PC-9 (cell line): ENCODE results near the gene CYTH3. TPM values are rescaled to one million over a fixed set of nuclear protein-coding genes. Genes with fewer than 3 reads are reported as not detected.

Experiments
- BruUV-seq: library from RNA; stranded (reverse); fragments of 400-500 nt; replicated peaks from 2 replicates; lab custom pipeline; 2021; lab: Mats Ljungman, UMichigan
- CTCF ChIA-PET: fragments of 300-600 bp; sonication (Branson Sonifier 250); formaldehyde crosslinking; loops from one replicate; lab custom pipeline; 2022; ENCODE audit warnings: antibody characterized with exemption; lab: Charles Lee
- POLR2A ChIA-PET: fragments of 300-600 bp; sonication (Branson Sonifier 250); formaldehyde crosslinking; loops from one replicate; lab custom pipeline; 2022; ENCODE audit warnings: antibody characterized with exemption; ENCODE audit not compliant: unreplicated experiment; lab: Charles Lee
- DNase-seq, 2 experiments: peaks; one replicate each; pipeline versions ENCODE4 v3.0.0 to v3.0.0-alpha.2; 2015 to 2022; ENCODE audit warnings: mixed read lengths in 1 of 2
- H2AFZ ChIP-seq: fragments of 200-600 bp; sonication (generic); 2 replicates; pipeline ENCODE4 v1.8.1; 2017; ENCODE audit warnings: antibody characterized with exemption
- H3F3A ChIP-seq: fragments of 200-600 bp; sonication (generic); 2 replicates; pipeline ENCODE4 v1.8.1; 2017; ENCODE audit warnings: antibody characterized with exemption, mild to moderate bottlenecking, low read depth; ENCODE audit not compliant: insufficient read depth
- H3K27ac ChIP-seq: fragments of 200-600 bp; sonication (generic); 2 replicates; pipeline ENCODE4 v1.6.1; 2016; ENCODE audit warnings: mixed run types
- H3K27me3 ChIP-seq: fragments of 200-600 bp; sonication (generic); 2 replicates; pipeline ENCODE4 v1.6.1; 2016; ENCODE audit warnings: low read depth, mixed run types; ENCODE audit not compliant: insufficient read depth
- H3K36me3 ChIP-seq: fragments of 200-600 bp; sonication (generic); 2 replicates; pipeline ENCODE4 v1.6.1; 2016; ENCODE audit warnings: low read depth, mixed run types
- H3K4me1 ChIP-seq: fragments of 200-600 bp; sonication (generic); replicated peaks from 2 replicates; pipeline ENCODE4 v1.6.1; 2016; ENCODE audit warnings: mixed run types; ENCODE audit not compliant: insufficient read depth
- H3K4me2 ChIP-seq: fragments of 200-600 bp; sonication (generic); 2 replicates; pipeline ENCODE4 v1.6.1; 2017; ENCODE audit warnings: mixed run types
- H3K4me3 ChIP-seq: fragments of 200-600 bp; sonication (generic); 2 replicates; pipeline ENCODE4 v1.6.1; 2016; ENCODE audit warnings: mixed run types
- H3K79me2 ChIP-seq: fragments of 200-600 bp; sonication (generic); 2 replicates; pipeline ENCODE4 v1.6.1; 2017; ENCODE audit warnings: low read depth, mixed run types
- H3K9me2 ChIP-seq: fragments of 200-600 bp; sonication (generic); 2 replicates; pipeline ENCODE4 v1.8.1; 2017; ENCODE audit warnings: mild to moderate bottlenecking; ENCODE audit not compliant: insufficient read depth
- H3K9me3 ChIP-seq: fragments of 200-600 bp; sonication (generic); 2 replicates; pipeline ENCODE4 v1.8.1; 2016; ENCODE audit warnings: low read depth; ENCODE audit not compliant: insufficient read depth
- H4K20me1 ChIP-seq: fragments of 200-600 bp; sonication (generic); 2 replicates; pipeline ENCODE4 v1.8.1; 2017; ENCODE audit not compliant: insufficient read depth
- CTCF ChIP-seq: fragments of 200-600 bp; sonication (generic); conservative IDR thresholded peaks from 2 replicates; pipeline ENCODE4 v1.6.1; 2017; ENCODE audit warnings: mixed run types, antibody characterized with exemption, mild to moderate bottlenecking, moderate library complexity
- EZH2 ChIP-seq: fragments of 200-600 bp; sonication (generic); IDR thresholded peaks from 2 replicates; pipeline ENCODE4 v1.8.0; 2017; ENCODE audit warnings: antibody characterized with exemption, low read depth
- intact Hi-C: fragments of 100-400 bp; cut with micrococcal nuclease; formaldehyde crosslinking; loops from one replicate; pipeline ENCODE4 v1.10.0; 2022; ENCODE audit not compliant: unreplicated experiment
- total RNA-seq: library from RNA; stranded (reverse); gene quantifications from 2 replicates; pipeline ENCODE4 v1.2.3, GENCODE V29; 2021

The CYTH3 gene
- total RNA-seq, 1 experiment from 2014 or later, result 84.4 TPM

- ChIA-PET CTCF (no interaction called here), POLR2A (no interaction called here)
- intact Hi-C loops, result no loop called here
- H4K20me1 ChIP-seq, result 0 out of 2 replicates have a peak, but pooled peaks cover 5% of the 10 kb centered on the region
- TF ChIP-seq EZH2 (no peak), CTCF (no peak)
- DNase-seq, result no peak
- H3K9me2 ChIP-seq, result no peaks in the 10 kb centered on the region
- no peak overlapping the region for H3K4me3 ChIP-seq
- H3K79me2 ChIP-seq, result peaks cover 4% of the 10 kb centered on the region; the same call in 1 of the 2 replicates
- no TSS peak for BruUV-seq
- H3K4me2 ChIP-seq, result no peak overlapping the region
- H3K4me1 ChIP-seq, result no peaks in the 10 kb centered on the region
- no peaks in the 10 kb centered on the region for H3K27me3 ChIP-seq
- no peak overlapping the region for H2AFZ ChIP-seq
- peaks cover 40% of the 10 kb centered on the region for H3K36me3 ChIP-seq
- 0 out of 2 replicates have a peak, but pooled peaks cover 9% of the 10 kb centered on the region for H3F3A ChIP-seq
- H3K9me3 ChIP-seq, result peaks cover 12% of the 10 kb centered on the region
- H3K27ac ChIP-seq, result no peak overlapping the region
Observed at GRCh38 chr7:6123843-6124242, 148.6 kb downstream of the CYTH3 start.

GRCh38 chr7:6121141-6121540 lies 151.3 kb downstream of the CYTH3 start:
- ChIA-PET CTCF (interaction anchor here (0.6 kb wide), 1 partner anchor 8 kb away, joined by 8 read pairs; no protein-coding TSS in a partner anchor), POLR2A (no interaction called here)
- H3K79me2 ChIP-seq, result no peaks in the 10 kb centered on the region
- no TSS peak for BruUV-seq
- peaks cover 12% of the 10 kb centered on the region for H3K9me3 ChIP-seq
- DNase-seq, result no peak
- peaks cover 57% of the 10 kb centered on the region for H3K36me3 ChIP-seq
- no peak overlapping the region for H2AFZ ChIP-seq
- H3K4me2 ChIP-seq, result no peak overlapping the region
- H3K27ac ChIP-seq, result no peak overlapping the region
- H3F3A ChIP-seq, result 0 out of 2 replicates have a peak, but pooled peaks cover 9% of the 10 kb centered on the region
- H3K4me3 ChIP-seq, result no peak overlapping the region
- no peaks in the 10 kb centered on the region; the same call in 1 of the 2 replicates for H4K20me1 ChIP-seq
- TF ChIP-seq EZH2 (no peak), CTCF (no peak)
- no peaks in the 10 kb centered on the region for H3K27me3 ChIP-seq
- intact Hi-C loops, result no loop called here
- H3K9me2 ChIP-seq, result no peaks in the 10 kb centered on the region
- H3K4me1 ChIP-seq, result no peaks in the 10 kb centered on the region

- ChIA-PET POLR2A (no interaction called here), CTCF (no interaction called here)
- intact Hi-C loops, result no loop called here
- H3K4me1 ChIP-seq, result no peaks in the 10 kb centered on the region
- no peak overlapping the region for H3K4me2 ChIP-seq
- H4K20me1 ChIP-seq, result peaks cover 8% of the 10 kb centered on the region
- H3K4me3 ChIP-seq, result no peak overlapping the region
- H3K27me3 ChIP-seq, result no peaks in the 10 kb centered on the region
- peaks cover 64% of the 10 kb centered on the region for H3K36me3 ChIP-seq
- no peaks in the 10 kb centered on the region for H3K9me2 ChIP-seq
- DNase-seq, result no peak
- TF ChIP-seq CTCF (no peak), EZH2 (no peak)
- H3F3A ChIP-seq, result 0 out of 2 replicates have a peak, but pooled peaks cover 6% of the 10 kb centered on the region
- H3K9me3 ChIP-seq, result peaks cover 12% of the 10 kb centered on the region
- no TSS peak for BruUV-seq
- H3K27ac ChIP-seq, result no peak overlapping the region
- no peak overlapping the region for H2AFZ ChIP-seq
- H3K79me2 ChIP-seq, result peaks cover 3% of the 10 kb centered on the region
Observed at GRCh38 chr7:6117533-6117932, 154.9 kb downstream of the CYTH3 start.
